ENCODE measurements around the gene GAB2.

The GAB2 gene

DNA sequence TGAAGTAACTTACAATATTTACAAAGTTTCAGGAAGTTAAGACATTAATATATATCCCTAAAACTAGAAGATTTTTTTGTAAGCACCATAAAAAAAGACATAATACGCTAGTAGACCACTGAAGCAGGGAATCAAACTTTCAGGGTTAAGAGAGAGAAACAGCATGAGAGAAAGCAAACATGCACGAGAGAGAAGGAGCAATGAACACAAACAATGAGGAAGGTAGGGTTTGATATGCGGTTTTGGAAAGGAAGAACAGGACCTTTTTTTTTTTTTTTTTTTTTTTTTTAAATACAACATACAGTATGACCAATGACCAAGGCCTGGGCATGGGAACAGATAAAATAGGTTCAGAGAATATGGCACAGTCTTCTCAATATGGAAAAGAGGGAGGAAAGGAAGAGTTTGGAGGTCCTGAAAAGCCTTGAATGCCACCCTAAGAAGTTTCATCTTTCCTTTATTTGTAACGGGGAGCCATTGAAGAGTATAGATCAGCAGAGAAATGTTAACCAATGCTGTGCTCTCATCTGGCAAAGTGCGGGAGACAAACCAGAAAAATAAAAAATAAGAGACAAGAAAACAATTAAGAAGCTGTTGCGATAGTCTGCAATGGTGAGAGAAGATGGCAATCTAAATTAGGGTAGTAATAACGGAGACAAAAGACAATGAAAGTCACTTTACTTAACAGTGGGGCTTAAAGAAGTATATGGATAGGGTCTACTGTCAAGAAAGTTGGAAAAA is 127.9 kb downstream of the GAB2 start:
- TF ChIP-seq, protein P1, sequence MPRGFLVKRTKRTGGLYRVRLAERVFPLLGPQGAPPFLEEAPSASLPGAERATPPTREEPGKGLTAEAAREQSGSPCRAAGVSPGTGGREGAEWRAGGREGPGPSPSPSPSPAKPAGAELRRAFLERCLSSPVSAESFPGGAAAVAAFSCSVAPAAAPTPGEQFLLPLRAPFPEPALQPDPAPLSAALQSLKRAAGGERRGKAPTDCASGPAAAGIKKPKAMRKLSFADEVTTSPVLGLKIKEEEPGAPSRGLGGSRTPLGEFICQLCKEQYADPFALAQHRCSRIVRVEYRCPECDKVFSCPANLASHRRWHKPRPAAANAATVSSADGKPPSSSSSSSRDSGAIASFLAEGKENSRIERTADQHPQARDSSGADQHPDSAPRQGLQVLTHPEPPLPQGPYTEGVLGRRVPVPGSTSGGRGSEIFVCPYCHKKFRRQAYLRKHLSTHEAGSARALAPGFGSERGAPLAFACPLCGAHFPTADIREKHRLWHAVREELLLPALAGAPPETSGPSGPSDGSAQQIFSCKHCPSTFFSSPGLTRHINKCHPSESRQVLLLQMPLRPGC (tag by site-specific recombination; IDR thresholded peaks at IDR 0.05) = no peak
- TF ChIP-seq, protein P2, sequence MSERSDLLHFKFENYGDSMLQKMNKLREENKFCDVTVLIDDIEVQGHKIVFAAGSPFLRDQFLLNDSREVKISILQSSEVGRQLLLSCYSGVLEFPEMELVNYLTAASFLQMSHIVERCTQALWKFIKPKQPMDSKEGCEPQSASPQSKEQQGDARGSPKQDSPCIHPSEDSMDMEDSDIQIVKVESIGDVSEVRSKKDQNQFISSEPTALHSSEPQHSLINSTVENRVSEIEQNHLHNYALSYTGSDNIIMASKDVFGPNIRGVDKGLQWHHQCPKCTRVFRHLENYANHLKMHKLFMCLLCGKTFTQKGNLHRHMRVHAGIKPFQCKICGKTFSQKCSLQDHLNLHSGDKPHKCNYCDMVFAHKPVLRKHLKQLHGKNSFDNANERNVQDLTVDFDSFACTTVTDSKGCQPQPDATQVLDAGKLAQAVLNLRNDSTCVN (tag by site-specific recombination; optimal IDR thresholded peaks at IDR 0.05) = no peak
- no peak for TF ChIP-seq ZIC2 (tag by site-specific recombination; IDR thresholded peaks at IDR 0.05)
- TF ChIP-seq, protein P3, sequence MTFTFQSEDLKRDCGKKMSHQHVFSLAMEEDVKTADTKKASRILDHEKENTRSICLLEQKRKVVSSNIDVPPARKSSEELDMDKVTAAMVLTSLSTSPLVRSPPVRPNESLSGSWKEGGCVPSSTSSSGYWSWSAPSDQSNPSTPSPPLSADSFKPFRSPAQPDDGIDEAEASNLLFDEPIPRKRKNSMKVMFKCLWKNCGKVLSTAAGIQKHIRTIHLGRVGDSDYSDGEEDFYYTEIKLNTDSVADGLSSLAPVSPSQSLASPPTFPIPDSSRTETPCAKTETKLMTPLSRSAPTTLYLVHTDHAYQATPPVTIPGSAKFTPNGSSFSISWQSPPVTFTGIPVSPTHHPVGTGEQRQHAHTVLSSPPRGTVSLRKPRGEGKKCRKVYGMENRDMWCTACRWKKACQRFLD (tag by site-specific recombination; IDR thresholded peaks at IDR 0.05) = no peak
- TF ChIP-seq, protein P4, sequence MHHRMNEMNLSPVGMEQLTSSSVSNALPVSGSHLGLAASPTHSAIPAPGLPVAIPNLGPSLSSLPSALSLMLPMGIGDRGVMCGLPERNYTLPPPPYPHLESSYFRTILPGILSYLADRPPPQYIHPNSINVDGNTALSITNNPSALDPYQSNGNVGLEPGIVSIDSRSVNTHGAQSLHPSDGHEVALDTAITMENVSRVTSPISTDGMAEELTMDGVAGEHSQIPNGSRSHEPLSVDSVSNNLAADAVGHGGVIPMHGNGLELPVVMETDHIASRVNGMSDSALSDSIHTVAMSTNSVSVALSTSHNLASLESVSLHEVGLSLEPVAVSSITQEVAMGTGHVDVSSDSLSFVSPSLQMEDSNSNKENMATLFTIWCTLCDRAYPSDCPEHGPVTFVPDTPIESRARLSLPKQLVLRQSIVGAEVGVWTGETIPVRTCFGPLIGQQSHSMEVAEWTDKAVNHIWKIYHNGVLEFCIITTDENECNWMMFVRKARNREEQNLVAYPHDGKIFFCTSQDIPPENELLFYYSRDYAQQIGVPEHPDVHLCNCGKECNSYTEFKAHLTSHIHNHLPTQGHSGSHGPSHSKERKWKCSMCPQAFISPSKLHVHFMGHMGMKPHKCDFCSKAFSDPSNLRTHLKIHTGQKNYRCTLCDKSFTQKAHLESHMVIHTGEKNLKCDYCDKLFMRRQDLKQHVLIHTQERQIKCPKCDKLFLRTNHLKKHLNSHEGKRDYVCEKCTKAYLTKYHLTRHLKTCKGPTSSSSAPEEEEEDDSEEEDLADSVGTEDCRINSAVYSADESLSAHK (tag by site-specific recombination; IDR thresholded peaks at IDR 0.05) = no peak
- TF ChIP-seq SP7 (tag by site-specific recombination; IDR thresholded peaks at IDR 0.05) = no peak
- TF ChIP-seq KLF1 (tag by site-specific recombination; IDR thresholded peaks at IDR 0.05) = no peak
- no peak for TF ChIP-seq MYNN (tag by site-specific recombination; IDR thresholded peaks at IDR 0.05; ENCODE audit: borderline replicate concordance)
- Histone ChIP-seq H3K4me3 (ENCODE audit: low read depth, low read length) (no peak overlapping the region), H3K36me3 (ENCODE audit: control insufficient read depth in 2 of 2, insufficient read depth in 1 of 2, low read length in 2 of 2) (no peaks in the 10 kb centered on the region), H3K4me1 (ENCODE audit: control insufficient read depth, insufficient read depth, low read length) (no peaks in the 10 kb centered on the region), H3K27ac (ENCODE audit: extremely low read depth, low read depth, low read length) (no peak overlapping the region), H3K9me3 (ENCODE audit: control insufficient read depth, insufficient read depth, low read depth, low read length) (no peaks in the 10 kb centered on the region)
- ChIA-PET POLR2A (no interaction called here), CTCF (no interaction called here)

DNA sequence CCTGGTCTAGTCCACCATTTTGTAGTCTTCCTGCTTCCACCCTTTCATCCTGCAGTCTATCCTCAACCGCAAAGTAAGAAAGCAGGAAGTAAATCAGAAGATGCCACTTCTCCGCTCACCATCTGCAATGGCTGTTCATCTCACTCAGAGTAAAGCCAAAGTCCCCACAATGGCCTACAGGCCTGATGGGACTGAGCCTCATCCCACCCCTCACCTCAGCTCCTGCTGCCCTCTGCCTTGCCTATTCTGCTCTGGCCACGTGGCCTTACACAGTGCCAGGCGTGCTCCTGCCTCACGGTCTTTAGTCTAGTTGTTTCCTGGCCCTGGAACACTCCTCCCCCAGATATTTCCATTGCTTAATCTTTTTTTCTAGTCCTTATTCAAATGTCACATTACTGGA is 133.4 kb downstream of the GAB2 start:
- ChIA-PET CTCF (no interaction called here), POLR2A (no interaction called here)
- H3K36me3 ChIP-seq (ENCODE audit: control insufficient read depth in 2 of 2, insufficient read depth in 1 of 2, low read length in 2 of 2) = no peaks in the 10 kb centered on the region
- H3K27ac ChIP-seq (ENCODE audit: extremely low read depth, low read depth, low read length) = no peak overlapping the region
- no peak overlapping the region for H3K4me3 ChIP-seq (ENCODE audit: low read depth, low read length)
- H3K9me3 ChIP-seq (ENCODE audit: control insufficient read depth, insufficient read depth, low read depth, low read length) = no peaks in the 10 kb centered on the region
- TF ChIP-seq ZNF24 (tag by site-specific recombination; IDR thresholded peaks at IDR 0.05) = no peak
- TF ChIP-seq ZNF292 (tag by site-specific recombination; IDR thresholded peaks at IDR 0.05; ENCODE audit: borderline replicate concordance, low read depth) = no peak
- no peak for TF ChIP-seq KLF16 (tag by site-specific recombination; IDR thresholded peaks at IDR 0.05)
- no peak for TF ChIP-seq ZNF133 (tag by site-specific recombination; IDR thresholded peaks at IDR 0.05)
- TF ChIP-seq BCL11B (tag by site-specific recombination; IDR thresholded peaks at IDR 0.05; ENCODE audit: low read depth) = no peak
- no peaks in the 10 kb centered on the region for H3K4me1 ChIP-seq (ENCODE audit: control insufficient read depth, insufficient read depth, low read length)

DNA sequence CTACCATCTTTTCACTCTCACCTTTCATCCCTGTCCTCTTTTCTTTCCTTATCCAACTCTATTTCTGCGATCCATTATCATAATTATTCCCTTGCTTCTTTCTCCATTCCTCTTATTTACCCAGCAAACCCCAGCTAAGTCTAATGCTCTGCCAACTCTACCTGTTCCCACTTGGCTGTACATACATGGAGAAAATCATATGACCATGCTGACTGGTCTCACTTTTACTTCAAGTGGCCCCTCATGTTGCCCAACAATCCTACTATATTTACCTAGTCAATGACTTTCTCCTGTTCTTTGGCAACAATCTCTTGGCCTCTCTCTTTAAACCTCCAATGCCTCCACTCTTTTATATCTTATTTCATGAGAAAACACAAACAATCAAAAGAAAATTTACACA is 134.8 kb downstream of the GAB2 start:
- no peak overlapping the region for H3K27ac ChIP-seq (ENCODE audit: extremely low read depth, low read depth, low read length)
- POLR2A ChIA-PET = no interaction called here
- CTCF ChIA-PET = no interaction called here
- H3K36me3 ChIP-seq (ENCODE audit: control insufficient read depth in 2 of 2, insufficient read depth in 1 of 2, low read length in 2 of 2) = no peaks in the 10 kb centered on the region
- H3K9me3 ChIP-seq (ENCODE audit: control insufficient read depth, insufficient read depth, low read depth, low read length) = no peaks in the 10 kb centered on the region
- no peaks in the 10 kb centered on the region for H3K4me1 ChIP-seq (ENCODE audit: control insufficient read depth, insufficient read depth, low read length)
- H3K4me3 ChIP-seq (ENCODE audit: low read depth, low read length) = no peak overlapping the region
- TF ChIP-seq ZBTB1 (tag by site-specific recombination; IDR thresholded peaks at IDR 0.05) (no peak), ZBTB21 (tag by site-specific recombination; IDR thresholded peaks at IDR 0.05) (no peak), SP7 (tag by site-specific recombination; IDR thresholded peaks at IDR 0.05) (no peak), ZNF473 (tag by site-specific recombination; IDR thresholded peaks at IDR 0.05) (no peak), ZNF169 (tag by site-specific recombination; IDR thresholded peaks at IDR 0.05) (no peak), FEZF1 (tag by site-specific recombination; IDR thresholded peaks at IDR 0.05) (no peak), ZNF510 (tag by site-specific recombination; IDR thresholded peaks at IDR 0.05; ENCODE audit: insufficient replicate concordance) (no peak), ZNF335 (tag by site-specific recombination; conservative IDR thresholded peaks at IDR 0.05) (no peak)
- TF ChIP-seq, protein P5, sequence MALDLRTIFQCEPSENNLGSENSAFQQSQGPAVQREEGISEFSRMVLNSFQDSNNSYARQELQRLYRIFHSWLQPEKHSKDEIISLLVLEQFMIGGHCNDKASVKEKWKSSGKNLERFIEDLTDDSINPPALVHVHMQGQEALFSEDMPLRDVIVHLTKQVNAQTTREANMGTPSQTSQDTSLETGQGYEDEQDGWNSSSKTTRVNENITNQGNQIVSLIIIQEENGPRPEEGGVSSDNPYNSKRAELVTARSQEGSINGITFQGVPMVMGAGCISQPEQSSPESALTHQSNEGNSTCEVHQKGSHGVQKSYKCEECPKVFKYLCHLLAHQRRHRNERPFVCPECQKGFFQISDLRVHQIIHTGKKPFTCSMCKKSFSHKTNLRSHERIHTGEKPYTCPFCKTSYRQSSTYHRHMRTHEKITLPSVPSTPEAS (tag by site-specific recombination; IDR thresholded peaks at IDR 0.05) = no peak
- TF ChIP-seq, protein P6, sequence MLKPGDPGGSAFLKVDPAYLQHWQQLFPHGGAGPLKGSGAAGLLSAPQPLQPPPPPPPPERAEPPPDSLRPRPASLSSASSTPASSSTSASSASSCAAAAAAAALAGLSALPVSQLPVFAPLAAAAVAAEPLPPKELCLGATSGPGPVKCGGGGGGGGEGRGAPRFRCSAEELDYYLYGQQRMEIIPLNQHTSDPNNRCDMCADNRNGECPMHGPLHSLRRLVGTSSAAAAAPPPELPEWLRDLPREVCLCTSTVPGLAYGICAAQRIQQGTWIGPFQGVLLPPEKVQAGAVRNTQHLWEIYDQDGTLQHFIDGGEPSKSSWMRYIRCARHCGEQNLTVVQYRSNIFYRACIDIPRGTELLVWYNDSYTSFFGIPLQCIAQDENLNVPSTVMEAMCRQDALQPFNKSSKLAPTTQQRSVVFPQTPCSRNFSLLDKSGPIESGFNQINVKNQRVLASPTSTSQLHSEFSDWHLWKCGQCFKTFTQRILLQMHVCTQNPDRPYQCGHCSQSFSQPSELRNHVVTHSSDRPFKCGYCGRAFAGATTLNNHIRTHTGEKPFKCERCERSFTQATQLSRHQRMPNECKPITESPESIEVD (tag by site-specific recombination; IDR thresholded peaks at IDR 0.05) = no peak
